ENCODE data around the gene SKI.

SKI gene

DNA sequence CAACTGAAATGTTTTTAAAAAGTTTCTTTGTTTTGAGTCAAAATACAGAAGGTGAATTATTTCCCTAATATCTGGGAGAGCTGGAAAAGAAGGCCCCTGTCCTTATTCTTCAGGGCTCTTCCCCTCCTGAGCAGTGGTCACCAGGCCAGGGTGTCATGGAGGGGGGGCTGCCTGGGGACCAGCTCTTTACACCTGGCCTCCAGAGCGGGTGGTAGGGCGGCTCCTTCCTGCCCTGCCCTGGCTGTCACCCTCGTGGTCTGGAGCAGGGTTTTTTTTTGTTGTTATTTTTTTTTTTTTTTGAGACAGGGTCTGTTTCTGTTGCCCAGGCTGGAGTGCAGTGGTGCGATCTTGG lies 6.6 kb downstream of the SKI start:
- TF ChIP-seq, protein P1, sequence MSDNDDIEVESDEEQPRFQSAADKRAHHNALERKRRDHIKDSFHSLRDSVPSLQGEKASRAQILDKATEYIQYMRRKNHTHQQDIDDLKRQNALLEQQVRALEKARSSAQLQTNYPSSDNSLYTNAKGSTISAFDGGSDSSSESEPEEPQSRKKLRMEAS (IDR thresholded peaks at IDR 0.05; ENCODE audit: low read depth, low read length), result no peak
- TF ChIP-seq, protein P2, sequence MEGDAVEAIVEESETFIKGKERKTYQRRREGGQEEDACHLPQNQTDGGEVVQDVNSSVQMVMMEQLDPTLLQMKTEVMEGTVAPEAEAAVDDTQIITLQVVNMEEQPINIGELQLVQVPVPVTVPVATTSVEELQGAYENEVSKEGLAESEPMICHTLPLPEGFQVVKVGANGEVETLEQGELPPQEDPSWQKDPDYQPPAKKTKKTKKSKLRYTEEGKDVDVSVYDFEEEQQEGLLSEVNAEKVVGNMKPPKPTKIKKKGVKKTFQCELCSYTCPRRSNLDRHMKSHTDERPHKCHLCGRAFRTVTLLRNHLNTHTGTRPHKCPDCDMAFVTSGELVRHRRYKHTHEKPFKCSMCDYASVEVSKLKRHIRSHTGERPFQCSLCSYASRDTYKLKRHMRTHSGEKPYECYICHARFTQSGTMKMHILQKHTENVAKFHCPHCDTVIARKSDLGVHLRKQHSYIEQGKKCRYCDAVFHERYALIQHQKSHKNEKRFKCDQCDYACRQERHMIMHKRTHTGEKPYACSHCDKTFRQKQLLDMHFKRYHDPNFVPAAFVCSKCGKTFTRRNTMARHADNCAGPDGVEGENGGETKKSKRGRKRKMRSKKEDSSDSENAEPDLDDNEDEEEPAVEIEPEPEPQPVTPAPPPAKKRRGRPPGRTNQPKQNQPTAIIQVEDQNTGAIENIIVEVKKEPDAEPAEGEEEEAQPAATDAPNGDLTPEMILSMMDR (IDR thresholded peaks at IDR 0.05; ENCODE audit: low read depth, low read length), result no peak
- TF ChIP-seq MYC (IDR thresholded peaks at IDR 0.05; ENCODE audit: low read depth, low read length), result no peak

DNA sequence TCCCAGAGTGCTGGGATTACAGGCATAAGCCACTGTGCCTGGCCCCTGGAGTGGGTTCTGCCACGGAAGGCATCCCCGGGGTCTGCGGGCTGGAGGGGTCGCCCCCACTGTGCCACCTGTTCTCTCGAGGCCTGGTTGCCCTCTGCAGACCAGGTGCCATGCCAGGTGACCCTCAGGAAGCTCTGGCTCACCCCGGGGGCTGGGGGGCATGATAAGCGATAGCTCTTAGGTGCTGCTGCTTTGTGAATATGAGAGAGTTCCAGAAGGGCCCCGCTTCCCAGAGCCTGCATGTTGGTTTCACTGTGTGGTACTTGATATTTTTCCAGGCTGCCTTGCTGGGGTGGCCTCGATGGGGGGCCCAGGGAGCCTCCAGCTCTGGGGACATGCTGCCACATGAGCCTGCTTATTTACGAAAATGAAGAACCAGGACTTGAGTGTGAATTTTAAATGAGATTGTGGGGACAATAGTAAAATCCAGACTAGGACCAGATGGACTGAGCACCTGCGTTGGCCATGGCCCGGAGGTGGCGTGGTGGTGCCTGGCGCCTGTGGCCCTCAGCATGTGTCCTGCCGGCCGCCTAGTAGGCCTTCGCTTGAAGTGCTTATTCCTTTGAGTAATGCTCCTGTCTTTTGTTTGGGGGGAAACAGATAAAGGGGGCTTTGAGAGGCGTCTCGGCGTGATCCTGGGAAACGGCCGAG lies 7.3 kb downstream of the SKI start:
- no peak overlapping the region for H3K4me3 ChIP-seq (ENCODE audit: low read depth, low read length)
- TF ChIP-seq POLR2A (IDR thresholded peaks at IDR 0.05; ENCODE audit: extremely low read depth, insufficient read length) (no peak), MYC (IDR thresholded peaks at IDR 0.05; ENCODE audit: low read depth, low read length) (no peak)
- TF ChIP-seq, protein P2 (IDR thresholded peaks at IDR 0.05; ENCODE audit: low read depth, low read length), result no peak
- TF ChIP-seq, protein P1 (IDR thresholded peaks at IDR 0.05; ENCODE audit: low read depth, low read length), result no peak
- DNase-seq (ENCODE audit: low read depth), result no peak

More for the DNA sequence above, 6.6 kb downstream of the SKI start:
- H3K4me3 ChIP-seq (ENCODE audit: low read depth, low read length), result no peak overlapping the region
- DNase-seq (ENCODE audit: low read depth), result no peak

DNA sequence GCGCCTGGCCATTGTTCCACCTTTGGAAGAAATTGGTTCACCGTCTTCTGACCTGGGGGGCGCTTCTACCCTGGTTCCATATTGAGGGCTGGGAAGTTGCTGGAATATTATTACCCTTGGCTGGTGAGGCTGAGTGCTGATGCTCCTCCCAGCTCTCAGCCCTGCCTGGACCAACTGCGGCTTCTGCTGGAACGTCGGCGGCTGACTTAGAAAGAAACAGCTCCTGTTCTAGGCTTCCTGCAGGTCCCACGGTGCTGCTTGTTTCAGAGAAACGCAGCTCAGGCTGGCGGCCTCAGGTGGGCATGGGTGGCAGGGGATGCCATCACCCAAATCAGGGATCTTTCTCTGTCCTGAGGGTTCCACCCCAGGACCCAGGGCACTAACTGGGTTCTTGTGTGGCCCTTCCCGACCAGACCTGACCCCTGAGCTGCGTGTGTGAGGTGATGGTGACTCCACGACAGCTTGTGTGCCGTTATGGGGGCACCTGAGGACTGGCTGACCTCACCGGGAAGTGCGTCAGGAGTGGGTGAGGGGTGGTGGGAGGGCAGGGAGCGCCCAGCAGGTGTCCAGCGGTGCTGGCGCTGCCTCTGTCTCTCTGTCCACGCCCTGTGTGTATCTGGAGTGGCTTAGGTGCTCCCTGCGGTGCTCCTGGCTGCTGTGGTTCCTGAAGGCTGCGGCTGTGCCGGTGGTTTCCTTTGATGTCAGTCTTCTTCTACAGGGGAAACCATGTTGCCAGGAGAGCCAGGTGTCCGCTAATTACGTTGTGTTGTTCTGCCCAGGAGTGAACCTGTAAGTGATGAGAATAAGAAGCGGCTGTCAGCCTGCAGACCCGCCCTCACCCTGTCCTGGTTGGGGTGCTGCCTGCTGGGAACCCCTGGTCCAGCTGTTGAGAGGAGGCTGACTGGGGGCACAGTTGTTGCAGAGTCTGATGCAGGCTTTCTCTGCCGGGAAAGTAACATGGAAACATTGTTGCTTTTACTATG lies 8.9 kb downstream of the SKI start:
- no peak for DNase-seq (ENCODE audit: low read depth)
- no peak overlapping the region for H3K4me3 ChIP-seq (ENCODE audit: low read depth, low read length)
- TF ChIP-seq, protein P2 (IDR thresholded peaks at IDR 0.05; ENCODE audit: low read depth, low read length), result no peak
- TF ChIP-seq MYC (IDR thresholded peaks at IDR 0.05; ENCODE audit: low read depth, low read length) (no peak), POLR2A (IDR thresholded peaks at IDR 0.05; ENCODE audit: extremely low read depth, insufficient read length) (no peak)
- TF ChIP-seq, protein P1 (IDR thresholded peaks at IDR 0.05; ENCODE audit: low read depth, low read length), result no peak

DNA sequence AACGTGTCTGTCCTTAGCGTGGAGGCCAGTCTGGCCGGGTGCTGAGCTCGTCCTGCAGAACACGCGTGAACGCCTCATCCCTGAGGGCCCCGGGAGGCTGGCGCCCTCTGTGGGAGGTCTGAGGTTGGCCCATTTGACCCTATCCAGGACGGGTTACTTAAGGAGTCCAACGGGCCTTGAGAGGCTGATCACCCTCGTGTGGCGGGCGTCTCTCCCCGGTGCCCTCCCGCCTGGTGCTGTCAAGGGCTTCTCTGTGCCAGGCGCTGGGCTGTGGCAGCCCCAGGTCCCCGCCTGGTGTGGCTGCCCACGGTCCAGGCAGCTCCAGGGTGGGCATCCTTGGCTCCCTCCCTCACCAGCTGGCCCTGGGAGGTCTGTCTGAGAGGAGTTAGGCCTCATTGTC lies 9.7 kb downstream of the SKI start:
- H3K4me3 ChIP-seq (ENCODE audit: low read depth, low read length), result no peak overlapping the region
- TF ChIP-seq, protein P2 (IDR thresholded peaks at IDR 0.05; ENCODE audit: low read depth, low read length), result no peak
- no peak for TF ChIP-seq POLR2A (IDR thresholded peaks at IDR 0.05; ENCODE audit: extremely low read depth, insufficient read length)
- TF ChIP-seq, protein P1 (IDR thresholded peaks at IDR 0.05; ENCODE audit: low read depth, low read length), result no peak
- TF ChIP-seq MYC (IDR thresholded peaks at IDR 0.05; ENCODE audit: low read depth, low read length), result no peak
- DNase-seq (ENCODE audit: low read depth), result no peak

DNA sequence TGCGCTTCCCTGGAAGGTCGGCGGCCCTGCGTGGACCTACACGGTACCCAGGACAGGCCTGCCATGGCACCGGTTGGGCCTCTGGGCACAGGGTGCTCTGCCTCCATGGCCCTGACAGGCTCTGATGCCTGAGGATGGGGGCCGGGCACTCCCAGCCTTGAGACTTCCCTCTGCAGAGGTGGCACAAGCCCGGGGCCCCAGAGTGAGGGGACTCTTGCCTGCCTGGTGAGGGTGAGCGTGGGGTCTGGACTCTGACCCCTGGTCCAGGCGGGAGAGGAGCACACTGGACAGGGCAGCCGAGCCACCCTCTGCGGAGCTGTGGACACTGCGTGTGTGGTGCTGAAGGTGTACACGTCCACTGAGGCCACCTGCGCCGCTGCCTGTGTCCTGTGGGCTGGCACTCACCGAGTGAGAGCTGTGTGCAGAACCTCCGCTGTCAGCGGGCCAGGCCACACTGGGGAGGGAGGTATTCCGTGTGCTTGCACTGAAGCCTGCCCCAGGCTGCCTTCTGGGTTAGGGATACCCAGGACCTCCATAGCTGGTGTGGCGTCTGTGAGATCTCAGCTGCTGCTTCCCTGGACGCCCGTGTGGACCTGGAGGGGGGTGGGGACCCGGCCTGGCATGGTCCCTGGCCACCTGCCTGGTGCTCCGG lies 10.4 kb downstream of the SKI start:
- DNase-seq (ENCODE audit: low read depth), result no peak
- TF ChIP-seq, protein P2 (IDR thresholded peaks at IDR 0.05; ENCODE audit: low read depth, low read length), result no peak
- TF ChIP-seq, protein P1 (IDR thresholded peaks at IDR 0.05; ENCODE audit: low read depth, low read length), result no peak
- TF ChIP-seq POLR2A (IDR thresholded peaks at IDR 0.05; ENCODE audit: extremely low read depth, insufficient read length) (no peak), MYC (IDR thresholded peaks at IDR 0.05; ENCODE audit: low read depth, low read length) (no peak)
- H3K4me3 ChIP-seq (ENCODE audit: low read depth, low read length), result no peak overlapping the region
